ENCODE results near the gene AMER3.

DNA sequence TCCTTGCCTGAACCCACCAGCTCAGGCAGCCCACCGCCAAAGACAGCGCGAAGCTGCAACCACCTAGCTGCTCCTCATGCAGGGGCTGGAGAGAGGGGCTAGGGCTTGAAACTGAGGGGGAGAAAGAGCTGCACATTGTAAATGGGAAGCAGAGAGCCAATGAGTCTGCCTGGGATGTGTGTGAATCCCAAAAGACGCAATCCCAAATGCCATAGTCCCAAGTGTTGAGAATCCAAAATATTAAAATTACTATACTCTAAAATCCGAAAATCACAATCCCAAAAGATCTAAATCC lies 9.4 kb downstream of the AMER3 start:
- TF ChIP-seq GATA2 (CRISPR knock-in tag; IDR thresholded peaks at IDR 0.05) = no peak
- TF ChIP-seq, protein P1, sequence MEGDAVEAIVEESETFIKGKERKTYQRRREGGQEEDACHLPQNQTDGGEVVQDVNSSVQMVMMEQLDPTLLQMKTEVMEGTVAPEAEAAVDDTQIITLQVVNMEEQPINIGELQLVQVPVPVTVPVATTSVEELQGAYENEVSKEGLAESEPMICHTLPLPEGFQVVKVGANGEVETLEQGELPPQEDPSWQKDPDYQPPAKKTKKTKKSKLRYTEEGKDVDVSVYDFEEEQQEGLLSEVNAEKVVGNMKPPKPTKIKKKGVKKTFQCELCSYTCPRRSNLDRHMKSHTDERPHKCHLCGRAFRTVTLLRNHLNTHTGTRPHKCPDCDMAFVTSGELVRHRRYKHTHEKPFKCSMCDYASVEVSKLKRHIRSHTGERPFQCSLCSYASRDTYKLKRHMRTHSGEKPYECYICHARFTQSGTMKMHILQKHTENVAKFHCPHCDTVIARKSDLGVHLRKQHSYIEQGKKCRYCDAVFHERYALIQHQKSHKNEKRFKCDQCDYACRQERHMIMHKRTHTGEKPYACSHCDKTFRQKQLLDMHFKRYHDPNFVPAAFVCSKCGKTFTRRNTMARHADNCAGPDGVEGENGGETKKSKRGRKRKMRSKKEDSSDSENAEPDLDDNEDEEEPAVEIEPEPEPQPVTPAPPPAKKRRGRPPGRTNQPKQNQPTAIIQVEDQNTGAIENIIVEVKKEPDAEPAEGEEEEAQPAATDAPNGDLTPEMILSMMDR (IDR thresholded peaks at IDR 0.05) = no peak
- no peak for TF ChIP-seq POLR2AphosphoS5 (IDR thresholded peaks at IDR 0.05; ENCODE audit: low read depth, low read length)
- no peak for TF ChIP-seq PBX3 (IDR thresholded peaks at IDR 0.05)
- no peak for TF ChIP-seq SIN3A (IDR thresholded peaks at IDR 0.05; ENCODE audit: borderline replicate concordance, low read depth, low read length)
- TF ChIP-seq FOXM1 (IDR thresholded peaks at IDR 0.05; ENCODE audit: low read depth) = no peak
- TF ChIP-seq MEF2A (IDR thresholded peaks at IDR 0.05; ENCODE audit: borderline replicate concordance, low read depth) = no peak
- TF ChIP-seq EZH2phosphoT487 (IDR thresholded peaks at IDR 0.05; ENCODE audit: borderline replicate concordance, low read depth) = no peak
- TF ChIP-seq RCOR1 (IDR thresholded peaks at IDR 0.05; ENCODE audit: low read length) = no peak
- TF ChIP-seq, protein P2, sequence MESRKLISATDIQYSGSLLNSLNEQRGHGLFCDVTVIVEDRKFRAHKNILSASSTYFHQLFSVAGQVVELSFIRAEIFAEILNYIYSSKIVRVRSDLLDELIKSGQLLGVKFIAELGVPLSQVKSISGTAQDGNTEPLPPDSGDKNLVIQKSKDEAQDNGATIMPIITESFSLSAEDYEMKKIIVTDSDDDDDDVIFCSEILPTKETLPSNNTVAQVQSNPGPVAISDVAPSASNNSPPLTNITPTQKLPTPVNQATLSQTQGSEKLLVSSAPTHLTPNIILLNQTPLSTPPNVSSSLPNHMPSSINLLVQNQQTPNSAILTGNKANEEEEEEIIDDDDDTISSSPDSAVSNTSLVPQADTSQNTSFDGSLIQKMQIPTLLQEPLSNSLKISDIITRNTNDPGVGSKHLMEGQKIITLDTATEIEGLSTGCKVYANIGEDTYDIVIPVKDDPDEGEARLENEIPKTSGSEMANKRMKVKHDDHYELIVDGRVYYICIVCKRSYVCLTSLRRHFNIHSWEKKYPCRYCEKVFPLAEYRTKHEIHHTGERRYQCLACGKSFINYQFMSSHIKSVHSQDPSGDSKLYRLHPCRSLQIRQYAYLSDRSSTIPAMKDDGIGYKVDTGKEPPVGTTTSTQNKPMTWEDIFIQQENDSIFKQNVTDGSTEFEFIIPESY (IDR thresholded peaks at IDR 0.05; ENCODE audit: borderline replicate concordance, low read depth) = no peak

Measured in SK-N-SH (cell line).